ENCODE data around the gene CAMK1. TPM values are rescaled to one million over a fixed set of nuclear protein-coding genes. Genes with fewer than 3 reads are reported as not detected.

CAMK1 gene
- total RNA-seq, 1 experiment from 2014 or later: 19.7 TPM

DNA sequence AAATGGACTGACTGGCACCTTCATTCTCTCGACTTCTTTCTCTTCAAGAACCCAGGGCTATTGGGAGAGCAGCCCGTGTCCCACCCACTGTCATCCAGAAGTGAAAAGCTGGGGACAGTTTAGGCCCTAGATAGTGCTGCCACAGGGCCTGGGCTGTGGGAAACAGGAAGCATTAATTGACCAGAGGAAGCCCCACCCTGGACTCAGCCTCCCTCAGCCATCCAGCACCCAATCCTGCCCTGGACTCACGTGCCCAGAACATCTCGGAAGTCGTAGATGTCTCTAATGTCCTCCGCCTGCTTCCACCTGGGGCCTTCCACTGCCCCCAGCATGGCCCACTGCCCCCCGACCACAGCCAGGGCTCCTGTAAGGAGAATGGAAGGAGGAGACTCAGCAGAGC is 2.3 kb downstream of the CAMK1 start:
- Histone ChIP-seq H3K9me3 (ENCODE audit: control insufficient read depth in 1 of 2, insufficient read depth in 1 of 2, low read depth in 1 of 2, low read length in 2 of 2) (no peaks in the 10 kb centered on the region), H3K27me3 (ENCODE audit: insufficient read depth, low read length) (no peaks in the 10 kb centered on the region), H3K36me3 (ENCODE audit: control insufficient read depth in 1 of 2, insufficient read depth in 2 of 2, low read length in 2 of 2) (peaks cover 0 to 7% of the 10 kb centered on the region in 2 experiments; a peak in 1 of 4 replicates), H3K4me3 (replicated peaks in 1 of 2; ENCODE audit: low read depth in 1 of 2, low read length in 2 of 2) (no peak overlapping the region), H3K9me2 (ENCODE audit: insufficient read depth) (no peaks in the 10 kb centered on the region), H4K20me1 (ENCODE audit: insufficient read depth) (no peaks in the 10 kb centered on the region), H3K27ac (ENCODE audit: low read depth, low read length) (no peak overlapping the region), H2AFZ (ENCODE audit: low read depth, low read length, poor library complexity, severe bottlenecking) (no peak overlapping the region), H3K4me1 (ENCODE audit: control insufficient read depth in 1 of 2, insufficient read depth in 2 of 2, low read length in 2 of 2) (peaks cover 4 to 24% of the 10 kb centered on the region in 2 experiments), H3K79me2 (ENCODE audit: insufficient read depth, low read length) (peaks cover 7% of the 10 kb centered on the region; the same call in 1 of the 2 replicates), H3K9ac (ENCODE audit: low read length) (no peak overlapping the region), H3K4me2 (ENCODE audit: low read length) (no peak overlapping the region)
- ChIA-PET CTCF (no interaction called here), RAD21 (ENCODE audit: low non-redundant PET in 1 of 2, low total read pairs in 2 of 2, uncharacterized antibody in 2 of 2, unreplicated experiment in 2 of 2) (no interaction called here), POLR2A (no interaction called here)
- intact Hi-C loops (cut with micrococcal nuclease): no loop called here
- no TSS peak for BruUV-seq (replicated peaks)
- TF ChIP-seq, protein P1, sequence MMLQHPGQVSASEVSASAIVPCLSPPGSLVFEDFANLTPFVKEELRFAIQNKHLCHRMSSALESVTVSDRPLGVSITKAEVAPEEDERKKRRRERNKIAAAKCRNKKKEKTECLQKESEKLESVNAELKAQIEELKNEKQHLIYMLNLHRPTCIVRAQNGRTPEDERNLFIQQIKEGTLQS (IDR thresholded peaks at IDR 0.05): no peak
- TF ChIP-seq, protein P2, sequence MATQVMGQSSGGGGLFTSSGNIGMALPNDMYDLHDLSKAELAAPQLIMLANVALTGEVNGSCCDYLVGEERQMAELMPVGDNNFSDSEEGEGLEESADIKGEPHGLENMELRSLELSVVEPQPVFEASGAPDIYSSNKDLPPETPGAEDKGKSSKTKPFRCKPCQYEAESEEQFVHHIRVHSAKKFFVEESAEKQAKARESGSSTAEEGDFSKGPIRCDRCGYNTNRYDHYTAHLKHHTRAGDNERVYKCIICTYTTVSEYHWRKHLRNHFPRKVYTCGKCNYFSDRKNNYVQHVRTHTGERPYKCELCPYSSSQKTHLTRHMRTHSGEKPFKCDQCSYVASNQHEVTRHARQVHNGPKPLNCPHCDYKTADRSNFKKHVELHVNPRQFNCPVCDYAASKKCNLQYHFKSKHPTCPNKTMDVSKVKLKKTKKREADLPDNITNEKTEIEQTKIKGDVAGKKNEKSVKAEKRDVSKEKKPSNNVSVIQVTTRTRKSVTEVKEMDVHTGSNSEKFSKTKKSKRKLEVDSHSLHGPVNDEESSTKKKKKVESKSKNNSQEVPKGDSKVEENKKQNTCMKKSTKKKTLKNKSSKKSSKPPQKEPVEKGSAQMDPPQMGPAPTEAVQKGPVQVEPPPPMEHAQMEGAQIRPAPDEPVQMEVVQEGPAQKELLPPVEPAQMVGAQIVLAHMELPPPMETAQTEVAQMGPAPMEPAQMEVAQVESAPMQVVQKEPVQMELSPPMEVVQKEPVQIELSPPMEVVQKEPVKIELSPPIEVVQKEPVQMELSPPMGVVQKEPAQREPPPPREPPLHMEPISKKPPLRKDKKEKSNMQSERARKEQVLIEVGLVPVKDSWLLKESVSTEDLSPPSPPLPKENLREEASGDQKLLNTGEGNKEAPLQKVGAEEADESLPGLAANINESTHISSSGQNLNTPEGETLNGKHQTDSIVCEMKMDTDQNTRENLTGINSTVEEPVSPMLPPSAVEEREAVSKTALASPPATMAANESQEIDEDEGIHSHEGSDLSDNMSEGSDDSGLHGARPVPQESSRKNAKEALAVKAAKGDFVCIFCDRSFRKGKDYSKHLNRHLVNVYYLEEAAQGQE (IDR thresholded peaks at IDR 0.05; ENCODE audit: low read depth): no peak
- TF ChIP-seq ZFX (IDR thresholded peaks at IDR 0.05) (no peak), ZNF274 (IDR thresholded peaks at IDR 0.05; ENCODE audit: low read depth, low read length) (no peak), JUND (IDR thresholded peaks at IDR 0.05) (no peak), SIN3A (IDR thresholded peaks at IDR 0.05; ENCODE audit: low read depth) (no peak), SRF (IDR thresholded peaks at IDR 0.05; ENCODE audit: low read depth) (no peak), RAD21 (IDR thresholded peaks at IDR 0.05; ENCODE audit: low read depth) (no peak), EZH2 (IDR thresholded peaks at IDR 0.05) (no peak), CBX3 (IDR thresholded peaks at IDR 0.05; ENCODE audit: low read depth) (no peak), SP1 (IDR thresholded peaks at IDR 0.05; ENCODE audit: low read depth) (no peak), CEBPB (IDR thresholded peaks at IDR 0.05; ENCODE audit: low read depth) (no peak)
- TF ChIP-seq, protein P3, sequence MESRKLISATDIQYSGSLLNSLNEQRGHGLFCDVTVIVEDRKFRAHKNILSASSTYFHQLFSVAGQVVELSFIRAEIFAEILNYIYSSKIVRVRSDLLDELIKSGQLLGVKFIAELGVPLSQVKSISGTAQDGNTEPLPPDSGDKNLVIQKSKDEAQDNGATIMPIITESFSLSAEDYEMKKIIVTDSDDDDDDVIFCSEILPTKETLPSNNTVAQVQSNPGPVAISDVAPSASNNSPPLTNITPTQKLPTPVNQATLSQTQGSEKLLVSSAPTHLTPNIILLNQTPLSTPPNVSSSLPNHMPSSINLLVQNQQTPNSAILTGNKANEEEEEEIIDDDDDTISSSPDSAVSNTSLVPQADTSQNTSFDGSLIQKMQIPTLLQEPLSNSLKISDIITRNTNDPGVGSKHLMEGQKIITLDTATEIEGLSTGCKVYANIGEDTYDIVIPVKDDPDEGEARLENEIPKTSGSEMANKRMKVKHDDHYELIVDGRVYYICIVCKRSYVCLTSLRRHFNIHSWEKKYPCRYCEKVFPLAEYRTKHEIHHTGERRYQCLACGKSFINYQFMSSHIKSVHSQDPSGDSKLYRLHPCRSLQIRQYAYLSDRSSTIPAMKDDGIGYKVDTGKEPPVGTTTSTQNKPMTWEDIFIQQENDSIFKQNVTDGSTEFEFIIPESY (IDR thresholded peaks at IDR 0.05; ENCODE audit: extremely low read depth, insufficient replicate concordance, low read length): no peak
- TF ChIP-seq, protein P4, sequence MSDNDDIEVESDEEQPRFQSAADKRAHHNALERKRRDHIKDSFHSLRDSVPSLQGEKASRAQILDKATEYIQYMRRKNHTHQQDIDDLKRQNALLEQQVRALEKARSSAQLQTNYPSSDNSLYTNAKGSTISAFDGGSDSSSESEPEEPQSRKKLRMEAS (IDR thresholded peaks at IDR 0.05): no peak
- ATAC-seq (no peak), DNase-seq (ENCODE audit: low read depth, low spot score) (no peak)
